GM23338 (cell line): Measurements from ENCODE around the gene POR.

Experiments
- CTCF ChIP-seq, 2 experiments: fragments of 200-600 bp in 1 of 2; sonication (generic) in 1 of 2; conservative IDR thresholded peaks; 2 replicates each; pipeline versions ENCODE4 v1.5.1 to v1.6.1; 2016 to 2017; ENCODE audit warnings: antibody characterized with exemption in 2 of 2, low read depth in 2 of 2, mild to moderate bottlenecking in 2 of 2, moderate library complexity in 1 of 2
- ETS1 ChIP-seq: IDR thresholded peaks from 2 replicates; pipeline ENCODE4 v1.6.1; 2016; ENCODE audit warnings: antibody characterized with exemption
- EZH2phosphoT487 ChIP-seq: fragments of 200-600 bp; sonication (generic); IDR thresholded peaks from one replicate; pipeline ENCODE4 v1.8.1; 2018; ENCODE audit warnings: antibody characterized with exemption; ENCODE audit not compliant: unreplicated experiment
- ZNF331 ChIP-seq: fragments of 250-450 bp; sonication (Bioruptor Pico); IDR thresholded peaks from 2 replicates; pipeline ENCODE4 v1.5.0; 2020; ENCODE audit warnings: low read depth, mild to moderate bottlenecking, moderate library complexity
- TF ChIP-seq, protein P1 (sequence below): IDR thresholded peaks from one replicate; pipeline ENCODE4 v1.6.1; 2018; ENCODE audit warnings: antibody characterized with exemption; ENCODE audit not compliant: unreplicated experiment

DNA sequence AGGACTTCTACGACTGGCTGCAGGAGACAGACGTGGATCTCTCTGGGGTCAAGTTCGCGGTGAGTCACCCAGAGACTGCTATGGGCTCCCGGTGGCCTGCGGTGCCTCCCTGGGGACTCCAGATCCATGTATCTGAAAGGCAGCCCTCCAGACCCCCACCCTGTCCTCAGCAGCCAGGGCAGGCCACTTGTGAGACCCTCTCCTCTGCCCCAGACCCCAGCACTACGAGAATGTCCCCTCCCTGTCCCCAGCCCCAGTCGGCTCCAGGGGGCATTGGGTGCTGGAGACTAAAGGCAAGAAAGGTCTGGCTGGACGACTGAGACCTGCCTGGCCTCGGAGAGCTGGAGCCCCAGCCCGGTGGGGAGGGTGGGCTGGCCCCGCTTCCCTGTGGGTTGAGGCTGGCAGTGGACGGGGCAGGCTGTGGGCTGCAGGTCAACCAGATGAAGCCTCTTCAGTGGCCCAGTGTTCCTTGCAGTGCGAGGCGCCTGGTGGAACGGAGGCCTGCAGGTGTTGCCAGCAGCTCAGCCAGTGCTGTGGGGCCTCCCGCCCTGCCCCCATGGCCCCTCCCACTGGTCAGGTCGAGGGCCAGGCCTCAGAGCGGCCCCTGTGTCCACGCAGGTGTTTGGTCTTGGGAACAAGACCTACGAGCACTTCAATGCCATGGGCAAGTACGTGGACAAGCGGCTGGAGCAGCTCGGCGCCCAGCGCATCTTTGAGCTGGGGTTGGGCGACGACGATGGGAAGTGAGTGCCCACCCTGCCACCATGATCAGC is 65.7 kb downstream of the POR start:
- TF ChIP-seq CTCF (conservative IDR thresholded peaks at IDR 0.05; ENCODE audit: low read depth in 2 of 2), result no peak
- no peak for TF ChIP-seq ETS1
- no peak for TF ChIP-seq ZNF331
- TF ChIP-seq, protein P1, sequence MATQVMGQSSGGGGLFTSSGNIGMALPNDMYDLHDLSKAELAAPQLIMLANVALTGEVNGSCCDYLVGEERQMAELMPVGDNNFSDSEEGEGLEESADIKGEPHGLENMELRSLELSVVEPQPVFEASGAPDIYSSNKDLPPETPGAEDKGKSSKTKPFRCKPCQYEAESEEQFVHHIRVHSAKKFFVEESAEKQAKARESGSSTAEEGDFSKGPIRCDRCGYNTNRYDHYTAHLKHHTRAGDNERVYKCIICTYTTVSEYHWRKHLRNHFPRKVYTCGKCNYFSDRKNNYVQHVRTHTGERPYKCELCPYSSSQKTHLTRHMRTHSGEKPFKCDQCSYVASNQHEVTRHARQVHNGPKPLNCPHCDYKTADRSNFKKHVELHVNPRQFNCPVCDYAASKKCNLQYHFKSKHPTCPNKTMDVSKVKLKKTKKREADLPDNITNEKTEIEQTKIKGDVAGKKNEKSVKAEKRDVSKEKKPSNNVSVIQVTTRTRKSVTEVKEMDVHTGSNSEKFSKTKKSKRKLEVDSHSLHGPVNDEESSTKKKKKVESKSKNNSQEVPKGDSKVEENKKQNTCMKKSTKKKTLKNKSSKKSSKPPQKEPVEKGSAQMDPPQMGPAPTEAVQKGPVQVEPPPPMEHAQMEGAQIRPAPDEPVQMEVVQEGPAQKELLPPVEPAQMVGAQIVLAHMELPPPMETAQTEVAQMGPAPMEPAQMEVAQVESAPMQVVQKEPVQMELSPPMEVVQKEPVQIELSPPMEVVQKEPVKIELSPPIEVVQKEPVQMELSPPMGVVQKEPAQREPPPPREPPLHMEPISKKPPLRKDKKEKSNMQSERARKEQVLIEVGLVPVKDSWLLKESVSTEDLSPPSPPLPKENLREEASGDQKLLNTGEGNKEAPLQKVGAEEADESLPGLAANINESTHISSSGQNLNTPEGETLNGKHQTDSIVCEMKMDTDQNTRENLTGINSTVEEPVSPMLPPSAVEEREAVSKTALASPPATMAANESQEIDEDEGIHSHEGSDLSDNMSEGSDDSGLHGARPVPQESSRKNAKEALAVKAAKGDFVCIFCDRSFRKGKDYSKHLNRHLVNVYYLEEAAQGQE, result no peak
- no peak for TF ChIP-seq EZH2phosphoT487
